NCI-H2196 treated with DMSO at 0.1 percent for 48 hours (cell line): ENCODE measurements around the gene C4orf50.

ENCODE experiments used
- DNase-seq: peaks from one replicate; lab custom pipeline; 2025; ENCODE audit not compliant: unreplicated experiment; lab: John Stamatoyannopoulos, UW

The C4orf50 gene

GRCh38 chr4:5925419-5926200, 92.6 kb downstream of the C4orf50 start:
- DNase-seq, result no peak

DNA sequence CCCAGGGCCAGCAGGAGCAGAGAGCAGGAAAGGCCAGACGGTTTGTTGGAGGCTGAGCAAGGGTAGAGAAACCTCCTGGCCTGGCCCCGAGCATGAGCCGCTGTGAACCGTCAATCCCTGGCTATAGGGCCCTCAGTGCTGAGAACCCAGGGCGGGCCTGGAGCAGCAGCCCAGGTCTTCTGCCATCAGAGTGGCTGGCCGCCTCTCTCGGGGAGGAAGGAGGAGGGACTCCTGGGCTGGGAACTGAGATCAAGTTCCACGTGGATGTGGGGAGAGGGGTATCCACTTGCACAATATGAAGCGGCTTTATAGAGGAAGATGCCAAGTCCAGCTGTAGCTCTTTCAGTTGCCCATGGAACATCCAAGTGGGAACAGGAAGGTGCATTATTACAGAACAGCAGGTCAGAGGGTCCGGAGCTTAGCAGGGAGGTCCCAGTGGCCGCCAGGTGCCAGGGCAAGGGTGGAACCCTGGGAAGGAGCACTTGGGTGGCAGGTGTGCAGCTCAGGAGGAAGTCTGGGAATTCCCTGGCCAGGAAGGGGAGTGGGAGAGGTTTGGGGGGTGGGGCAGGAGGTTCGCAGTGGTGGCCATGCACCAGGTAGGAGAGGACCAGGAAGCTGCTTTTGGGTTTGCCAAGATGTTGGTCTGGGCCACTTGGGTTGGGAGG, 93.6 kb downstream of the C4orf50 start:
- DNase-seq, result no peak

DNA sequence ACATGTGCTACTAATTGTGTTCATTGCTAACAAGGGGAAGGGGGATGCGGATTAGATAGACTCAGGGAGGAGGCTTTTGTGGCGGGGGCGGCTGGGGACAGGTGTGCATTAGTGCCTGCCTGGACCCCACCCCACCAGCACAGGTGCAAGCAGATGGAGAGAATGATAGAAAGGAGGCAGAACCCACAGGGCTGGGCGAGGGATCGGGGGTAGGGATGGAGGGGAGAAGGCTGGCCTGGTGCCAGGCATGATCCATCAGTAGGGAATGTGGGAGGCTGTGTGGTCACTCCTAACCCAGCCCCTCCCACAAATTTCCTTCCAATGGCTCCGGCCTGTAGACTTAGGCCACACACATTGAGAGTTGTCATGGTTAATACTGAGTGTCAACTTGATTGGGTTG, 94.9 kb downstream of the C4orf50 start:
- no peak for DNase-seq

DNA sequence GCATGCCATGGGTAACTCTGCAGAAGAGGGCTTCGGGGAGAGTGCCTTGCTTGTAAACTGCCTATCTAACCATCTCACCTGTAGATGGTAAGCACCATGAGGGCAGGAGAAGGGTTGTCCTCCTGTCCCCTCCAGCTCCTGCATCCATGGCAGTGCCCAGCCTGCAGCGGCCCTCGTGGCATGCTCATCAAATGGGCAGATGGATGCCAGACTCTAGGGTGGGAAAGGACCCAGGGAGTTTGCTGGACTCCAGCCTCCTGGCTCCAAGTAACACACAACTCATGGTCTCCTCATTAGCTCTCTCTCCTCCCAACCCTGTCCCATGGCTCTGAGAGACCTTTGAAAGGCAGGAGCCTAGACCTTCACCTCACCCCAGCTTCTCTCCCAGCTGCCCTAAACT, 95.7 kb downstream of the C4orf50 start:
- no peak for DNase-seq

DNA sequence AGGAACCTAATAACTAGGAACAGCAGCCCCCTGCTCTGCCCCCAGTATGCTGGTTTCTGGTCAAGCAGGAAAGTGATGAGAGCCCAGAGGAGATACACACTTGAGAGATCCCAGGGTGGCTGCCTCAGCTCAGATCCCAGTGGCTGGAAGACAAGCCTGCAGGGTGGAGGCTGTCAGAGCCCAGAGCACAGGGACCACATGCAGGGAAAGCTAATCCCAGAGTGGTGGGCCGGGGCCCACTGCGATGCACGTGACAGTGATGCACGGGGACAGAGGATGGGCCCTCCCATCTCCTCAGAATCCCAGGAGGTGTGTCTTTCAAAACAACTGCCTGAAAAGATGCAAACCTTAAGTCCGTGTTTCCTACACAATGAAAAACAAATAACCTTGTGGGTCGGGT, 96.2 kb downstream of the C4orf50 start:
- no peak for DNase-seq

GRCh38 chr4:5921101-5921980, 96.9 kb downstream of the C4orf50 start:
- DNase-seq, result no peak

GRCh38 chr4:5919571-5919970, 98.7 kb downstream of the C4orf50 start:
- DNase-seq, result no peak

- DNase-seq, result no peak
Observed at GRCh38 chr4:5919044-5919443, 99.2 kb downstream of the C4orf50 start.

GRCh38 chr4:5918331-5918985, 99.8 kb downstream of the C4orf50 start:
- no peak for DNase-seq

DNA sequence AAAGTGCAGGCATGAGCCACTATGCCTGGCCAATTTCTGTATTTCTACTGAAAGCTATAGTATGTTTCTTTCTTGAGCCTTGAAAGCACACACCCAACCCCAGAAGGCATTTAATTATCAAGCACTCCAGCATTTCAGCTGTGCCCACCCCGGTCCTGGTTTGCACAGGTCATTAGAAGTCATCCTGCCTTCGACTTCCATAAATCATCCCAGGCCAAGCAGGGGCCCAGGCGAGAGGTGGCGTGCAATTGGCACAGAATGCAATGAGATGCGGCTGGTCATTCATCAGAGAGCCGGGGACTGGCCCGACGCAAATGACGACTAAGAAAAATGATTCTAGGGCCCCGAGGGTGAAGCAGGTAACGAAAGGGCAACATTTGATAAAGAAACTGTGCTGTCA, 100.6 kb downstream of the C4orf50 start:
- no peak for DNase-seq

DNA sequence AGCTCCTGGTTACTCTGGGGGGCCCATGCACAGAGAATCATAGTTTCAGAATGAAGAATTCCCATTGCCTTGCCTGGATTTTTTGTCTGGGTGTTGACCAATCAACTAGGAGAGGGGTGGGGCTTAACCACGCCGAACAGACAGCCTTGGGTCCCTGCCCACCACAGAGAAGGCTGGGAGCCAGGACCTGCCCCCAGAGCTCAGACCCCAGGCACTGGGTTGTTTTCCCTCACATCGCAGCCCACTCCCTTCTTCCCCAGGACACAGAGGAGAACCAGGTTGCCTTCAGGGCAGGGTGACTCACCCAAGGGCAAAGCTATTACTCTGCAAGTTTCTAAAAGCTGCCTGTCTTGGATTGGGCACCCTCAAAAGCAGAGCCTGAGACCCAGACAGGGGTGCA, 102.0 kb downstream of the C4orf50 start:
- DNase-seq, result no peak

DNA sequence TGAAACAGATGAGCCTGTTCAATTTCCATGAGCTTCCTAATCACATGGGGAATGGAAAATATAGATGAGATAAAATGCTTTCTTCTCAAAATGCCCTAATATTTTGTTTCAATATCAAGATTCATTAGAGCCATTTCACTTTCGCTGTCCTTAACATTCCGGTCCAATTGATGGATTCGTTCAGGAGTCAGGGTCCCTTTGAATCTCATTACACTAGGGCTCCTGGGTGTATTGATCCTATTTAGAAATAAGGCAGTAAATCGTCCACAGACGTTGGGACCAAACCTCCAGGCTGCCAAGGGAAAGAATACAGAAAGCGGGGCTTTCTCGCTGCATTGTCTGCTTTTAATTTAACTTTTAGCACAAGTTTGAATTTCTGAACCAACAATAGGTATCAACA, 104.8 kb downstream of the C4orf50 start:
- DNase-seq, result no peak

- DNase-seq, result no peak
Observed at GRCh38 chr4:5912614-5913019, 105.6 kb downstream of the C4orf50 start.

- no peak for DNase-seq
Observed at GRCh38 chr4:5908876-5909427, 109.3 kb downstream of the C4orf50 start.

DNA sequence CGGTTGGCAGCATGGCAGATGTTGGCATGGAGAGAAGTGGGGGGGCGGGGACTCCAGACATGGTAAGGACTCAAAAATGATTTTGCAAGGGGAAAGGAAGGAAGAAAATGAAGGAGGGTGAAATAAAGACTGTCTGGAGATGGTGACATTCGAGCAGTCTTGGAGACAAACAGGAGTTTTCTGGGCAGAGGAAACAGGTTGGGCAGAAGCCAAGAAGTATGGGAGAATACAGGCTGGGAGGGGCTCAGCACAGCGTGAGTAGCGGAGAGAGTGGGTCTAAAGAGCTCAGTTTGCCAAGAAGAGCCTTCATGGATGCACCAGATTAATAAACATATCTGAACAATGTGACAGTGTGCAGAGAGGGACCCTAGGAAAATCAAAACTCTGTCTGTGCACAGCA, 112.0 kb downstream of the C4orf50 start:
- no peak for DNase-seq

DNA sequence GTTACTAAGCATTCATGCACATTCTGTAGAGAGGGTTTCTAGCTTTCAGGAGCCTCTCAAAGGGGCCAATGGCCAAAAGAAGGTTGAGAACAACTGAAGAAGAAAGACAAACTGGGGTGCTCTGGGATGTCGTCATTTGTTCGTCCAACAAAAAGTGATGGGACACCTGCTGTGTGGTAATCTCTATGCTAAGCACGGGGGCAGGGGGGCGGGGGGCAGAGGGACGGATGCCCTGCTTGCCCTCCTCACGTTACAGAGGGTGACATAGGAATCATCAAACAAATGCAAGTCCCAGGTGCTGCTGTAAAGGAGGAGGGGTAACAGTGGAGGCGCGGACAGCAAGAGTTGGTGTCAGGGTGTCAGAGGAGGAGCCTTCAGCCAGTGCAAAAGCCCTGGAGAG, 112.5 kb downstream of the C4orf50 start:
- no peak for DNase-seq

DNA sequence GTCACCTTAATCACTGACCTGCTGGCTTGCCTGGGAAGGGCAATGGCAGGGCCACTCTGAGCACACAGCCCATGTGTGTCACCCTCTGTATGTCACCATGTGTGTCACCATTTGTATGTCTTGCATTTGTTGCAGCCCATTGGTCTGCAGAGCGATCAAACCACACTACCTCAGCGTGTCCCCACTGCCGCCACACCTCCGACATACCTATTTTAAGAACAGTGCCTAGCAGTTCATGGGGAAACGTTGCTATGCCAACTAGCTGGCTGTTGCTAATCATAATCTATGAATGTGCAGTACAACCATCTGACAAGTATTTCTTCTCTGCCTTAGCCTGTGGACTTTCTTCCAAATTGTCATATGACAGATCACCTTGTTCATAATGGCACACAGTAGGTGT, 117.4 kb downstream of the C4orf50 start:
- DNase-seq, result no peak

DNA sequence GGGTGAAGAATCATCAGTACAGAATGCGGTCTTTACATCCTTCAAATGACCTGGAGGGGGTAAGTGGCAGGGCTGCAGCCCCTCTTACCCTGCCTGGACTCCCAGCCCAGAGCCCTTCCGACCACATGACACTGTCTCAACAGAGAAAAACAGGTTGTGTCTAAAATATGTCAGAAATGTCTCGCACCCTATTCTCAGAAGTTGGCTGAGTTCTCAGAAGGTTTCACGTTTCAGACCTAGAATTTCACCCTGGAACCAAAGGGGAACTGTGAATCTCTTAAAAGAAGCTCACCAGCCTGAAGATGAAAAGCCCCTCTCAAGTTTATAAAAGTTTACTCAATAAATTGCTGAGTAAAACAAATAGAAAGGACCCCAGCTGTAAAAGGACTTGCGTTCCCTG, 118.3 kb downstream of the C4orf50 start:
- no peak for DNase-seq

GRCh38 chr4:5899396-5899795, 118.8 kb downstream of the C4orf50 start:
- no peak for DNase-seq

- DNase-seq, result no peak
Observed at GRCh38 chr4:5897674-5898073, 120.6 kb downstream of the C4orf50 start.

DNA sequence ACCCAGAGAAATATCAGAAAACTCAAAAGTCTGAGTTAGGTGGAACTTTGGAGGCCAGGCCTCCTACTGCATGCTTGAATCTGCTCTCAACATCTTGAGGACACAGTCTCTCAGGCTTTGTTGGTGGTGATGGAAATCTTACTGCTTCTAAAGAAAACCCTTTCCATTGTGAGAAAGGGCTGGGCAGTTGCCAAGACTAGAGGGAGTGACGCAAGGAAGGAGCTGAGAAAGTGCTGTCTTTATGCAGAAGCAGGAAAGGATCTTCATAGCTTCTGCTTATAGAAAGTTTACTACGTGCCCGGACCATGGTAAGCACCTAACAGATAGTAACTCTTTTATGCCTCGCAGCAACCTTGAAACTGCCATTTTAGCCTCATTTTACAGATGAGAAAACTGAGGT, 122.9 kb downstream of the C4orf50 start:
- DNase-seq, result no peak
